SU-DHL-6 (cell line): ENCODE measurements around the gene FCRL2.

Experiments
- H2AFZ ChIP-seq: fragments of 200-600 bp; sonication (generic); 2 replicates; pipeline ENCODE4 v1.6.1; 2014; ENCODE audit warnings: low read depth, mild to moderate bottlenecking, moderate library complexity, mixed read lengths, antibody characterized with exemption, low read length; ENCODE audit not compliant: severe bottlenecking
- H3F3A ChIP-seq: fragments of 200-600 bp; shearing (Covaris generic); 2 replicates; pipeline ENCODE4 v1.6.0; 2016; ENCODE audit warnings: antibody characterized with exemption, mild to moderate bottlenecking; ENCODE audit not compliant: insufficient read depth
- H3K27ac ChIP-seq: fragments of 200-600 bp; sonication (generic); 2 replicates; pipeline ENCODE4 v1.5.1; 2016; ENCODE audit warnings: low read depth, mild to moderate bottlenecking, low read length, moderate library complexity, mixed read lengths
- H3K27me3 ChIP-seq: fragments of 200-600 bp; sonication (generic), shearing (Covaris generic); 2 replicates; pipeline ENCODE4 v1.6.0; 2014; ENCODE audit warnings: mild to moderate bottlenecking, low read length
- H3K36me3 ChIP-seq: fragments of 200-600 bp; sonication (generic); 2 replicates; pipeline ENCODE4 v1.6.1; 2014; ENCODE audit warnings: mild to moderate bottlenecking, low read length, mixed read lengths
- H3K4me2 ChIP-seq: fragments of 300-600, 200-600 bp; shearing (Covaris generic), sonication (generic); 2 replicates; pipeline ENCODE4 v1.6.0; 2014; ENCODE audit warnings: low read length, low read depth, mild to moderate bottlenecking; ENCODE audit not compliant: poor library complexity, severe bottlenecking
- H3K4me3 ChIP-seq: fragments of 200-600 bp; sonication (generic); 2 replicates; pipeline ENCODE4 v1.5.1; 2014; ENCODE audit warnings: antibody characterized with exemption, low read length, mild to moderate bottlenecking, mixed read lengths; ENCODE audit not compliant: insufficient read depth, poor library complexity, severe bottlenecking
- H3K79me2 ChIP-seq: fragments of 200-600 bp; sonication (generic); 2 replicates; pipeline ENCODE4 v1.6.1; 2014; ENCODE audit warnings: mild to moderate bottlenecking, low read length, moderate library complexity; ENCODE audit not compliant: insufficient read depth
- H3K9ac ChIP-seq: fragments of 200-600 bp; sonication (generic); 2 replicates; pipeline ENCODE4 v1.7.0; 2014; ENCODE audit warnings: mild to moderate bottlenecking, low read length
- H3K9me2 ChIP-seq: fragments of 200-600 bp; sonication (generic); replicated peaks from 2 replicates; pipeline ENCODE4 v1.6.1; 2014; ENCODE audit warnings: low read length; ENCODE audit not compliant: insufficient read depth
- H3K9me3 ChIP-seq: fragments of 200-600 bp; sonication (generic); 2 replicates; pipeline ENCODE4 v1.6.1; 2014; ENCODE audit warnings: low read length, mixed read lengths; ENCODE audit not compliant: insufficient read depth
- H4K20me1 ChIP-seq: fragments of 200-600 bp; sonication (generic); 2 replicates; pipeline ENCODE4 v1.6.1; 2014; ENCODE audit warnings: low read depth, mild to moderate bottlenecking, antibody characterized with exemption, low read length, moderate library complexity, mixed read lengths
- EZH2phosphoT487 ChIP-seq: fragments of 200-600 bp; sonication (generic), shearing (Covaris generic); conservative IDR thresholded peaks from 2 replicates; pipeline ENCODE4 v1.6.1; 2018; ENCODE audit warnings: mild to moderate bottlenecking, antibody characterized with exemption, low read length, moderate library complexity, mixed read lengths
- TF ChIP-seq, protein P1 (sequence below): fragments of 200-600 bp; sonication (generic); IDR thresholded peaks from one replicate; pipeline ENCODE4 v1.5.1; 2017; ENCODE audit warnings: antibody characterized with exemption, mild to moderate bottlenecking, low read length, moderate library complexity; ENCODE audit not compliant: insufficient read depth, poor library complexity, severe bottlenecking

FCRL2 gene

DNA sequence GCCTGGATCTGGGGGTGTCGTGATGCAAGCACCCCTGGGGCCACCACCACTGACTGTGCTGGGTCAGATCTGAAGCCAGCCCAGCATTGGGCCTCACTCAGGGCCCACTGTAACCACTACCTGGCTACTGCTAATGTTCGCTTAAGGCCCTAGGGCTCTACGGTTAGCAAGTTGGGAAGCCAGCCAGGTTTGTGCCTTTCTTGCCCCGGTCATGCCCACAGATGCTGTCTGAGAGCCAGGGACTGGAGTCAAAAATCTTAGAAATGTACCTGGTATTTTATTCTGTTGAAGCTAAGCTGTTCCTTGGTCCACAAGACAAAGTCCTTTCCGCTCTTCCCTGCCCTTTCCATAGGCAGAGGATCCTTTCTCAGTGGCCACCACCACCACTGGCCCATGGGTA is 61.2 kb downstream of the FCRL2 start:
- no peaks in the 10 kb centered on the region for H3K9me2 ChIP-seq
- no peak overlapping the region for H3K4me2 ChIP-seq
- H3K9ac ChIP-seq = no peak overlapping the region
- no peaks in the 10 kb centered on the region for H4K20me1 ChIP-seq
- 0 out of 2 replicates have a peak, but pooled peaks cover 5% of the 10 kb centered on the region for H3K36me3 ChIP-seq
- no peak overlapping the region for H3K4me3 ChIP-seq
- TF ChIP-seq EZH2phosphoT487 = no peak
- TF ChIP-seq, protein P1, sequence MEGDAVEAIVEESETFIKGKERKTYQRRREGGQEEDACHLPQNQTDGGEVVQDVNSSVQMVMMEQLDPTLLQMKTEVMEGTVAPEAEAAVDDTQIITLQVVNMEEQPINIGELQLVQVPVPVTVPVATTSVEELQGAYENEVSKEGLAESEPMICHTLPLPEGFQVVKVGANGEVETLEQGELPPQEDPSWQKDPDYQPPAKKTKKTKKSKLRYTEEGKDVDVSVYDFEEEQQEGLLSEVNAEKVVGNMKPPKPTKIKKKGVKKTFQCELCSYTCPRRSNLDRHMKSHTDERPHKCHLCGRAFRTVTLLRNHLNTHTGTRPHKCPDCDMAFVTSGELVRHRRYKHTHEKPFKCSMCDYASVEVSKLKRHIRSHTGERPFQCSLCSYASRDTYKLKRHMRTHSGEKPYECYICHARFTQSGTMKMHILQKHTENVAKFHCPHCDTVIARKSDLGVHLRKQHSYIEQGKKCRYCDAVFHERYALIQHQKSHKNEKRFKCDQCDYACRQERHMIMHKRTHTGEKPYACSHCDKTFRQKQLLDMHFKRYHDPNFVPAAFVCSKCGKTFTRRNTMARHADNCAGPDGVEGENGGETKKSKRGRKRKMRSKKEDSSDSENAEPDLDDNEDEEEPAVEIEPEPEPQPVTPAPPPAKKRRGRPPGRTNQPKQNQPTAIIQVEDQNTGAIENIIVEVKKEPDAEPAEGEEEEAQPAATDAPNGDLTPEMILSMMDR = no peak
- H3F3A ChIP-seq = peaks cover 46% of the 10 kb centered on the region
- no peak overlapping the region for H3K27ac ChIP-seq
- no peak overlapping the region for H2AFZ ChIP-seq
- peaks cover 2% of the 10 kb centered on the region for H3K9me3 ChIP-seq
- H3K79me2 ChIP-seq = no peaks in the 10 kb centered on the region
- no peaks in the 10 kb centered on the region for H3K27me3 ChIP-seq

DNA sequence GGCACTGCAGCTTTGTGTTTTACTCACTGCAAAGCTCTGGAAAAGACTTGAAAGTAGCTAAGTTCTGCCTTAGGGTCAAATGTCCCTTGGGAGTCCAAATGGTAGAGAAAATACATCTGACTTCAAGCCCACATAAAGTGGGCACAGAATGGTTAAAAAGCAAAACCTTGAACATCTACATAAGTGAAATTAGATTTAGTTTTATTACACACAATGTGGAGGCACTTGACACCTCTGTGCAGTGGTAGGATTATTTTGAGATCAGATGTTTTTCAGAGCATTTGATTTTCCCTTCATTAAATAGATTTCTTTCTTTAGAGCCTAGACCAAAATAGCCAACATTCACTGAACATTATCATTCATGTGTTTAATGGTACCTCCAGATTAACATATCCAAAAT is 65.1 kb downstream of the FCRL2 start:
- H3K9ac ChIP-seq = peak overlapping the region; percentile 38
- H4K20me1 ChIP-seq = no peaks in the 10 kb centered on the region
- H3K4me3 ChIP-seq = no peak overlapping the region
- no peaks in the 10 kb centered on the region for H3K36me3 ChIP-seq
- peak overlapping the region; percentile 1 for H2AFZ ChIP-seq
- H3K27ac ChIP-seq = peak overlapping the region; percentile 94
- no peaks in the 10 kb centered on the region for H3K27me3 ChIP-seq
- H3K9me3 ChIP-seq = no peaks in the 10 kb centered on the region
- TF ChIP-seq, protein P1 = no peak
- no peak for TF ChIP-seq EZH2phosphoT487
- no peaks in the 10 kb centered on the region for H3K9me2 ChIP-seq
- H3K79me2 ChIP-seq = no peaks in the 10 kb centered on the region
- H3F3A ChIP-seq = peaks cover 67% of the 10 kb centered on the region
- peak overlapping the region; percentile 43 for H3K4me2 ChIP-seq

DNA sequence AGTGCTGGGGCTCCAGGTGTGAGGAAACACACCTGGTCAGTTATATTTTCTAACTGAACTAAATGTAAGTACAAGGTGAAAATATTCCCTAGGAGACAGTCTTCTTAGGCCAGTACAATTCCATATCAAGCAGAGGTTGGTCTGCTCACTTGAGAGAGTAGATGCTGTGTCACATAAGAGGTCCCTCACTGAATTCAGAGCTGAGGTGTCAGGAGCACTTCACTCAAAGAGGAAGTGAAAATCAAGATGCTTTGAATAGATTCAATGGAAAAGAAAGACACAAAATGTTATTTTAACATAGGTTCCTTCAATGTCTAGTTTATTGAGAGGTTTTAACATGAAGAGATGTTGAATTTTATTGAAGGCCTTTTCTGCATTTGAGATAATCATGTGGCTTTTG is 72.1 kb downstream of the FCRL2 start:
- no peaks in the 10 kb centered on the region for H3K27me3 ChIP-seq
- H3F3A ChIP-seq = peaks cover 63% of the 10 kb centered on the region
- H3K9me3 ChIP-seq = no peaks in the 10 kb centered on the region
- peak overlapping the region; percentile 54 for H3K4me2 ChIP-seq
- TF ChIP-seq EZH2phosphoT487 = no peak
- TF ChIP-seq, protein P1 = no peak
- H4K20me1 ChIP-seq = no peaks in the 10 kb centered on the region
- H3K9me2 ChIP-seq = no peaks in the 10 kb centered on the region
- H3K27ac ChIP-seq = peak overlapping the region; percentile 94
- H3K36me3 ChIP-seq = peaks cover 2% of the 10 kb centered on the region; the same call in 1 of the 2 replicates
- H3K4me3 ChIP-seq = no peak overlapping the region
- H3K9ac ChIP-seq = peak overlapping the region; percentile 61
- peaks cover 31% of the 10 kb centered on the region for H3K79me2 ChIP-seq
- H2AFZ ChIP-seq = no peak overlapping the region
